ENCODE data around the gene NCAPG2. TPM values are rescaled to one million over a fixed set of nuclear protein-coding genes. Genes with fewer than 3 reads are reported as not detected.

The NCAPG2 gene
- total and polyA plus RNA-seq, 10 of the 15 experiments (the other 5 are each of a cell fraction or from before 2014, with no cell fraction given), result 11.2 to 78.2 (median 49.2) TPM

GRCh38 chr7:158647475-158647792 is 57.2 kb downstream of the NCAPG2 start (continued):
- TF ChIP-seq USF1 (IDR thresholded peaks at IDR 0.05; ENCODE audit: borderline replicate concordance, extremely low read length, insufficient read depth, low read depth, low read length), result no peak
- no peak for TF ChIP-seq CREM (IDR thresholded peaks at IDR 0.05; ENCODE audit: low read depth)
- TF ChIP-seq CEBPB (IDR thresholded peaks at IDR 0.05; ENCODE audit: borderline replicate concordance in 1 of 2, low read depth in 2 of 2, low read length in 2 of 2), result no peak
- TF ChIP-seq KLF5 (IDR thresholded peaks at IDR 0.05; ENCODE audit: partially characterized antibody), result no peak
- TF ChIP-seq HDAC6 (IDR thresholded peaks at IDR 0.05; ENCODE audit: unreplicated experiment), result no peak
- TF ChIP-seq GABPA (IDR thresholded peaks at IDR 0.05; ENCODE audit: low read depth), result no peak
- no peak for TF ChIP-seq ELK1 (IDR thresholded peaks at IDR 0.05; ENCODE audit: low read depth, low read length)
- TF ChIP-seq TCF7 (IDR thresholded peaks at IDR 0.05; ENCODE audit: borderline replicate concordance), result no peak
- no peak for TF ChIP-seq STAT1 (conservative IDR thresholded peaks at IDR 0.05)
- TF ChIP-seq ZBTB4 (CRISPR knock-in tag; IDR thresholded peaks at IDR 0.05), result no peak
- no peak for TF ChIP-seq MYC (IDR thresholded peaks at IDR 0.05; ENCODE audit: insufficient read depth, insufficient read length, insufficient replicate concordance, low read length, severe bottlenecking)
- TF ChIP-seq TCF3 (IDR thresholded peaks at IDR 0.05; ENCODE audit: borderline replicate concordance, insufficient read depth, low read depth, low read length), result no peak
- TF ChIP-seq CTCF (IDR thresholded peaks at IDR 0.05 in 2 of 3, conservative IDR thresholded peaks at IDR 0.05 in 1 of 3; ENCODE audit: control insufficient read depth in 2 of 3, extremely low read depth in 1 of 3, insufficient read depth in 1 of 3, low read depth in 3 of 3, low read length in 3 of 3), result no peak
- no peak for TF ChIP-seq SRF (IDR thresholded peaks at IDR 0.05; ENCODE audit: low read depth in 2 of 2, low read length in 2 of 2)
